ENCODE results near the gene EFHC2.
"Not testable (repeated sequence)": the region's sequence is repeated elsewhere in the genome, so short reads cannot be mapped to it uniquely, and the experiment has no call there.

Gene EFHC2

GRCh38 chrX:44291468-44292092 lies 51.9 kb downstream of the EFHC2 start:
- DNase-seq (ENCODE audit: low spot score): no peak

GRCh38 chrX:44290718-44291117 lies 52.8 kb downstream of the EFHC2 start:
- no peak for DNase-seq (ENCODE audit: low spot score)

- peak; percentile 14 for DNase-seq (ENCODE audit: low spot score)
Measured at GRCh38 chrX:44282753-44283152, 60.7 kb downstream of the EFHC2 start.

GRCh38 chrX:44280116-44280515 lies 63.4 kb downstream of the EFHC2 start:
- no peak for DNase-seq (ENCODE audit: low spot score)

GRCh38 chrX:44274096-44274495 lies 69.4 kb downstream of the EFHC2 start:
- DNase-seq (ENCODE audit: low spot score): no peak

- no peak for DNase-seq (ENCODE audit: low spot score)
Measured at GRCh38 chrX:44267861-44268260, 75.6 kb downstream of the EFHC2 start.

GRCh38 chrX:44267116-44267515 lies 76.4 kb downstream of the EFHC2 start:
- no peak for DNase-seq (ENCODE audit: low spot score)

GRCh38 chrX:44265559-44265958 lies 77.9 kb downstream of the EFHC2 start:
- DNase-seq (ENCODE audit: low spot score): no peak

GRCh38 chrX:44264936-44265335 lies 78.5 kb downstream of the EFHC2 start:
- no peak for DNase-seq (ENCODE audit: low spot score)

GRCh38 chrX:44261286-44261685 lies 82.2 kb downstream of the EFHC2 start:
- DNase-seq (ENCODE audit: low spot score): no peak

GRCh38 chrX:44260609-44261008 lies 82.9 kb downstream of the EFHC2 start:
- no peak for DNase-seq (ENCODE audit: low spot score)

- DNase-seq (ENCODE audit: low spot score): not testable (repeated sequence)
Measured at GRCh38 chrX:44255742-44256141, 87.7 kb downstream of the EFHC2 start.

GRCh38 chrX:44253575-44253942 lies 89.9 kb downstream of the EFHC2 start:
- no peak for DNase-seq (ENCODE audit: low spot score)

- not testable (repeated sequence) for DNase-seq (ENCODE audit: low spot score)
Measured at GRCh38 chrX:44252688-44253574, 90.5 kb downstream of the EFHC2 start.

- no peak for DNase-seq (ENCODE audit: low spot score)
Measured at GRCh38 chrX:44247468-44247867, 96.0 kb downstream of the EFHC2 start.

GRCh38 chrX:44246826-44247225 lies 96.6 kb downstream of the EFHC2 start:
- DNase-seq (ENCODE audit: low spot score): no peak

- DNase-seq (ENCODE audit: low spot score): no peak
Measured at GRCh38 chrX:44245733-44246132, 97.7 kb downstream of the EFHC2 start.

GRCh38 chrX:44244008-44244407 lies 99.5 kb downstream of the EFHC2 start:
- DNase-seq (ENCODE audit: low spot score): peak; percentile 9

- no peak for DNase-seq (ENCODE audit: low spot score)
Measured at GRCh38 chrX:44241546-44241945, 101.9 kb downstream of the EFHC2 start.

GRCh38 chrX:44240036-44240435 lies 103.4 kb downstream of the EFHC2 start:
- no peak for DNase-seq (ENCODE audit: low spot score)

GRCh38 chrX:44239036-44239435 lies 104.4 kb downstream of the EFHC2 start:
- no peak for DNase-seq (ENCODE audit: low spot score)

GRCh38 chrX:44235534-44235933 lies 107.9 kb downstream of the EFHC2 start:
- DNase-seq (ENCODE audit: low spot score): no peak

- DNase-seq (ENCODE audit: low spot score): no peak
Measured at GRCh38 chrX:44234541-44234940, 108.9 kb downstream of the EFHC2 start.

GRCh38 chrX:44234116-44234515 lies 109.4 kb downstream of the EFHC2 start:
- no peak for DNase-seq (ENCODE audit: low spot score)
